HTR-8/SVneo (cell line): ENCODE measurements around the gene CACNA2D2.

Source experiments
- DNase-seq: peaks from one replicate; pipeline ENCODE4 v3.0.0; 2011; ENCODE audit warnings: low spot score, mixed read lengths; ENCODE audit not compliant: insufficient read length
- FAIRE-seq: peaks from 2 replicates; lab custom pipeline; 2011; peaks lifted over from hg19 to GRCh38; lab: Jason Lieb, UNC

Gene CACNA2D2

GRCh38 chr3:50338965-50339364 lies 164.5 kb downstream of the CACNA2D2 start:
- DNase-seq = no peak
- no peak for FAIRE-seq

- FAIRE-seq (peak; percentile 99), DNase-seq (peak; percentile 99)
Measured at GRCh38 chr3:50337175-50337861, 166.1 kb downstream of the CACNA2D2 start.

GRCh38 chr3:50336452-50337174 lies 166.8 kb downstream of the CACNA2D2 start:
- FAIRE-seq (no peak), DNase-seq (no peak)

- FAIRE-seq (no peak), DNase-seq (no peak)
Measured at GRCh38 chr3:50334339-50335075, 168.9 kb downstream of the CACNA2D2 start.

GRCh38 chr3:50333744-50334328 lies 169.6 kb downstream of the CACNA2D2 start:
- DNase-seq (no peak), FAIRE-seq (no peak)

- DNase-seq = no peak
- no peak for FAIRE-seq
Measured at GRCh38 chr3:50331364-50331907, 172.0 kb downstream of the CACNA2D2 start.

GRCh38 chr3:50330330-50330729 lies 173.1 kb downstream of the CACNA2D2 start:
- FAIRE-seq (no peak), DNase-seq (no peak)

GRCh38 chr3:50327943-50328691 lies 175.3 kb downstream of the CACNA2D2 start, which contains the start of gene TUSC2:
TUSC2 (minus strand) TSS chr3:50328223; CDS start chr3:50328099, 124 bp downstream.
- FAIRE-seq = peak; percentile 98

GRCh38 chr3:50327129-50327528 lies 176.3 kb downstream of the CACNA2D2 start:
- FAIRE-seq (no peak), DNase-seq (no peak)

More at GRCh38 chr3:50327943-50328691, 175.3 kb downstream of the CACNA2D2 start, which contains the start of gene TUSC2:
- peak; percentile 96 for DNase-seq

- FAIRE-seq (no peak), DNase-seq (no peak)
Measured at GRCh38 chr3:50326182-50326541, 177.3 kb downstream of the CACNA2D2 start.

- DNase-seq (no peak), FAIRE-seq (no peak)
Measured at GRCh38 chr3:50325497-50326181, 177.8 kb downstream of the CACNA2D2 start.

- no peak for FAIRE-seq
- no peak for DNase-seq
Measured at GRCh38 chr3:50325113-50325480, 178.3 kb downstream of the CACNA2D2 start.

- FAIRE-seq (peak; percentile 86), DNase-seq (no peak)
Measured at GRCh38 chr3:50324351-50325112, 178.9 kb downstream of the CACNA2D2 start.

GRCh38 chr3:50323614-50324199 lies 179.7 kb downstream of the CACNA2D2 start:
- DNase-seq (no peak), FAIRE-seq (no peak)

GRCh38 chr3:50323092-50323600 lies 180.3 kb downstream of the CACNA2D2 start:
- DNase-seq (no peak), FAIRE-seq (no peak)

- no peak for FAIRE-seq
- DNase-seq = no peak
Measured at GRCh38 chr3:50322386-50323091, 180.9 kb downstream of the CACNA2D2 start, which contains the start of gene HYAL2. HYAL2 (minus strand) TSS chr3:50322745; CDS start chr3:50320489, 2,256 bp downstream.

- no peak for FAIRE-seq
Measured at GRCh38 chr3:50322115-50322385, 181.4 kb downstream of the CACNA2D2 start.

More at GRCh38 chr3:50322115-50322385, 181.4 kb downstream of the CACNA2D2 start:
- no peak for DNase-seq
